GM21619 (cell line): ENCODE data around the gene ALG1.
"Not testable (repeated sequence)": the region's sequence is repeated elsewhere in the genome, so short reads cannot be mapped to it uniquely, and the experiment has no call there.

Experiments
- ATAC-seq: cut with Tn5 transposase; IDR thresholded peaks from one replicate; pipeline ENCODE4 v1.9.1; 2021; ENCODE audit not compliant: unreplicated experiment

ALG1 gene

DNA sequence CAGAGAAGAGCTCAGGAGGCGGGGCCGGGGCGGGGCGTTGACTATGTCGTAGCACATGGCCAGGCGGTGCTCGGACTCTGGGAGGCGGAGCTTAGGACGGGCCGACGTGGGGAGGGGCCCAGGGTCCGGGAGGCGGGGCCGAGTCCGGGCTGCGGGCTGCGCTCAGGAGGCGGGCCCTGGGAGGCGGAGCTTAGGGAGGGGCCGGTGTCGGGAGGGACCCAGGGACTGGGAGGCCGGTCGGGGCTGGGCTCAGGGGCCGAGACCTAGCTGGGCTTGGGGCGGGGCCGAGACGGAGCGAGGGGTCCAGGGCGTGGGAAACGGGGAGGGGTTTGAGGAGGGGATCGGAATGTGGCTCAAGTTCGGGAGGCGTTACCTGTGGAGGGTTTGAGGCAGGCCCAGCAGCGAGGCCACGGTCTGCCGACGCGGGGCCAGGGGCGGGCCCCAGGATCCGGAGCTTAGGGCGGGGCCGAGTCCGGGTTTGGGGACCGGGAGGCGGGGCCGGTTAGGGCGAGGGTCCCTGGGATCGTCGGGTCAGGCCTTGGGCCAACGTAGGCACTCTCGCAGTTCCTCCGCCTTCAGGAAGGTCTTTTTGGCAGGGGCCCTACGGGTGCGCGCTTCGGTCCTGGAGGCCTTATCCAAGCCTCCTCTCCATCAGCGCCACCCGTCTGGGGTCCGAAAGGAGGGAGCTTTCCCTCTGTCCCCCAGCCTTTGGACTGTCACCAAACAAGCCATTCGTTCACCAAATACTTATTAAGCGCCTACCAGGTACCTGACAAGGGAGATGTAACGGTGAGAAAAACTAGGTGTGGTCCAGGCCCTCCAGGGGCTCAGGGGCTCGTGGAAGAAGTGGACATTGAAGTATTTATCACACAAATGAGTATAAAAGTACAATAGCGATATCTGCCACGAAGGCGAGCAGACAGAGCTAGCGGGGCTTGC, 26.8 kb downstream of the ALG1 start:
- not testable (repeated sequence) for ATAC-seq

DNA sequence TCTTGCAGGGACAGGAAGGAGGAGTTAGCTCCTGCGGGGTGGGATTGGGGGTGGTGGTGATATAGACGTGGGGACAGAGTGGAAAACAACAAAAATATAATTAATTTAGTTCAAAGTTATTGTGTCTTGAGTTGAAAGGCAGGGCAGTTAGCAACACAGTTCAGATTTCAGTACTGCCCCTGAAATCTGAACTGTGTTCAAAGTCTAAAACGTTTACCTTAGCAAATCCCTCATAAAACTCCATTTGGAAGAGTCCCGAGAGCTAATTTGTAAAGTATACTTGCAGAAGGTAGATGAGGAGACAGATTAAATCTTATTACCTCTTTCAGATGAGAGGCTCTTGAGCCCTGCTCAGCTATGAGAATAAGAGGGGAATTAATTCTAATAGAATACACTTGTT, 27.5 kb downstream of the ALG1 start:
- not testable (repeated sequence) for ATAC-seq

DNA sequence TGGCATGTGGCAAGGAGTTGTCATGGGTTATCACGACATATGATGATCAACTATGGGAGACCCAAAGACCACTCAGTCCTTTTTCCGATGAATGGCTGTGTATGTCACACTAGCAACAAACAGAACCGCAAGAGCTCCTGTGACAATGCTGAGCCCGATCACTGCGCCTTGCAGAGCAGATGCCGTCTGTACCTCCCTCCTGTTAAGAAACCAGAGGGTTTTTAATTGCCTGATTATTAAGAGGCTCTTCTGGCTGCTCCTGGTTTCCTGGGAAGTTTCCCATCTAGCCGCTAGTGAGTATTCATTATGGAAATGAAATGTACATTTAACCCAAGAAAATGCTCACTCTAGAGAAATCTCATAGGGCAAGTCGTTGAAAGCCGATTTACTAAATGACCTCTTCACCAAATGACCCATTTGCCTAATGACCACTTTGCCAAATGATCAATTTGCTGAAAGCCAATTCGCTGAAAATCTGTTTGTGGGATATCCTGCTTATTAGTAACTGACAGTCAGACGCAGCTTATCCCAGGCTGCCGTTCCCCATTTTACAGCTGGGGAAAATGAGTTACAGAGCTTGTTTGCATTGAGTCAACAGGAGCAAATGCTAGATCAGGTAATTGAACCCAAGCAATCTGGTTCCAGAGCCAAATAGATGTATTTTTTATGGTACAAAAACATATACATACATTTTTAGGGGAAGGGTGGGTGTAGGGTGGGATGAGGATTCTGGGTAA, 31.8 kb downstream of the ALG1 start:
- ATAC-seq, result not testable (repeated sequence)

DNA sequence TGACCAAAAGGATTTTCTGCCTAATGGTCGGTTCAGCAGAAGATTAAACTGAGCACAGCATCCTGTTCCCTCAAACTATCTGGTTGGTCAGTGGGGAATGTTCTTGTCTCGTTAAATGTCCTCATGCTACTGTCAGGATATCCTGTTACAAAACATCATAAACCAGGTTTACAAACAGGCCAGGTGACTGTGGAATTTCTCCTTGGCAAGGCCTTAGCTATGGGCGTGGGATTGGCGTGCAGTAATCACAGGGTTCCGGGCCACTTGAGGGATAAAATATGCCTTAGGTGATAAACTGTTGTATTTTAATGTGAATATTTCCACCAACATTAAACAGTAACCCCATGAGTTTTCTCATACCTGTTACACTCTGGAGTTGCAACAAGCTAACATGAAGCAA, 33.4 kb downstream of the ALG1 start:
- ATAC-seq, result not testable (repeated sequence)

DNA sequence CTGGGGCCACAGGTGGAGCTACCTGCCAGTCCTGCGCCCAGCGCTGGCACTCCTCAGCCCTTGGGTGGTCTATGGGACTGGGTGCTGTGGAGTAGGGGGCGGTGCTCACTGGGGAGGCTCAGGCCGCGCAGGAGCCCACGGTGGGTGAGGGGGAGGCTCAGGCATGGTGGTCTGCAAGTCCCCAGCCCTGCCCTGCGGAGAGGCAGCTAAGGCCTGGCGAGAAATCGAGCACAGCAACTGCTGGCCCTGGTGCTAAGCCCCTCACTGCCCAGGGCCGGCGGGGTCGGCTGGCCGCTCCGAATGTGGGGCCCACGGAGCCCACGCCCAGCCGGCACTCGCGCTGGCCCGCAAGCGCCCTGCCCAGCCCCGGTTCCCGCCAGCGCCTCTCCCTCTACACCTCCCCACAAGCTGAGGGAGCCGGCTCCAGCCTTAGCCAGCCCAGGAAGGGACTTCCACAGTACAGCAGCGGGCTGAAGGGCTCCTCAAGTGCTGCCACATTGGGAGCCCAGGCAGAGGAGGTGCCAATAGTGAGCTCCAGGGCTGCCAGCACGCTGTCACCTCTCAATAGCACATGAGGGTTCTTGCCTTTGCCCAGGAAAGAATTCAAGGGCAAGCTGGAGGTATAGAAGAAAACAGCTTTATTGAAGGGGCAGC, 37.0 kb downstream of the ALG1 start:
- no peak for ATAC-seq

DNA sequence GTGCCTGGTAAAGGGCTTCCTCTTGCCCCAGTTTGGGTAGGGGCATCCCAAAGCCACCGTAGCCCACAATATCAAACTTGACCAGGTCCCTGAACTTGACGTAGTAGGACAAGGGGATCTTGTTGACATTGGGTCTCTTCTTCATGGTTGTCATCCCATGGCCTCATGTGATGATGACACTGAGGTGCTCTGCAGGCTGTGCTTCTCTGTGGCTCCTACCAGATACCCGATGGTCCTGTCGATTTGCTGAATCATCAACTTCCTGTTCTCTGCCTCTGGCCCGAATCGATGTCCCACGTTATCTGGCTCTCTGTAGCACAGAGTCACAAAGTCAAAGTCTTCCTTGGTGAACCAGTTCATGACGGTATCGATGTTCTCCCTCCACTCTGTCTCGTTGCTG, 39.3 kb downstream of the ALG1 start:
- not testable (repeated sequence) for ATAC-seq

DNA sequence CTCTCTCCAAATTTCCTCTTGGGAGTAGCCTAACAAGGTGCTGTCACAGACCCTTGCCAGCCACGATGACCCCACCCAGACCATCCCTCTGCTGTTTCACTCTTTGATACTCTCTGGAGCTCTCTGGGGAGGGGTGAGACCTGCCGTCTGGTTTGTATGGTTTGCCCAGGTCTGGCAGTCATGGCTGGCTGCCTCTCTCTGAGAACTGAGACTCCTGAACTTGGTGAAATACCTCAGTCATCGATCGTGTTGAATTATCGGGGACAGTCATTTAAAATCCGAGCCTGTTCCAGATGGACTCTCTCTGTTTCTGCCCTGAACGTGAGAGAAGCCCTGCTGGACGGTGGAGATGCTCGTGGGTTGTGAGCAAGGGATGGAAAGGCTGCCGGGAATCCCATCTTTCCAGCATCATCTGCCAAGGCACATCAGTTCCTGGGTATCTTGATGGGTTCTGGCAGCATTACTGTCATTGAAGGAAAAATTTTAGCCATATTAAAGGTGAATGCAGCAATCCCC, 45.2 kb downstream of the ALG1 start:
- not testable (repeated sequence) for ATAC-seq

DNA sequence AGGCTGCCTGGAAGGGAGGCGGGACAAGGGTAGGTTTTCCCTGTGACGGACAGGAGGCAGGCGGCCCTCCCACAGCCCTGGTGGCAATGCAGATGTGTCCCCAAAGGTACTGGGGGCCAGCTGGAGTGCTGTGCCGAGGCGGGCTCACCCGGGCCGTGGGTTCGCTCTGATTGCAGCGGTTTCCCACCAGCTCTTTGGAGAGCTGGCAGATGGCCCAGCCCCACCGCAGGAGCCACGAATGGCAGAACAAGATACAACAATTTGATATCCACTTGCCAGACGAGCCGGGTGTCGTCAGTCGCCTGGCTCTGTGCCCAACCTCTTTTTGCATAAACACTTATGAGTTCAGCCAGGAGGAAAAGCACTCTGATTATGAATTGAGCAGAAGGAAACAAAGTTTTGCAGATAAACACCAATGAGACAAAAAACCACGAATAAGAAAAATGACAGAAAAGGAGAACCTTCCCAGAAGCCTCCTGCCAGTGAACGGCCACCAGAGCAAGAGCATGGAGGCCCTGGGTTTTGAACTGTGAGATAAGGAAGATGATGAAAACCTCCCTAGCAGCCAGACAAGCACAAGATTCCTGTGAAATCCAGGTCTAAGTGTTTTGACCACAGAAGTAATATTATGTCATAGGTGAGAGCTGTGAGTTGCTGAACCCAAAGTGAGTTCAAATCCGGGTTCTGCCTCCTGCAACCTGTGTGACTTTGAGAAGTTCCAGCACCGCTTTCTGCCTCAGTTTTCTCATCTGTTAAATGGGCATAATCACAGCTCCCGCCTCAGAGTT, 45.9 kb downstream of the ALG1 start:
- not testable (repeated sequence) for ATAC-seq

DNA sequence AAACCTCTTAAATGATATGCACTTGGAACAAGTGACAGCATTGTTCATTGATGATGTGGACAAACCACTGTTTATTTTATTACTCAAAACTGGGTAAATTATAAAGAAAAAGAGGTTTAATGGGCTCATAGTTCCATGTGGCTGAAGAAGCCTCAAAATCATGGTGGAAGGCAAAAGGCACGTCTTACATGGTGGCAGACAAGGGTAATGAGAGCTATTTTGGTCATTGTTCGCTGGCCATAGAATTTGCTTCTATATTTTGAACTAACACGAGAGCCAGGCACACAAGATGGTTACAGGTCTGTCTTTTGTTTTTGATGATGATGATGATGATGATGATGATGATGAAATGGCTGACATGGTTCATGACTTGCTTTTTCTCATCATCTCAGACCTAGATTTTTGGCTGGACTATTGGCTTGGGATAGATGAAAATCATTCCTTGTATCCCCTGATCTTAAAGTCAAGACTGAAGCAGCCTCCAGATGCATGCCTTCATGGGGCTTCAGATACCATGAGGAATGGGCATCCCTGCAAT, 59.9 kb downstream of the ALG1 start:
- not testable (repeated sequence) for ATAC-seq

DNA sequence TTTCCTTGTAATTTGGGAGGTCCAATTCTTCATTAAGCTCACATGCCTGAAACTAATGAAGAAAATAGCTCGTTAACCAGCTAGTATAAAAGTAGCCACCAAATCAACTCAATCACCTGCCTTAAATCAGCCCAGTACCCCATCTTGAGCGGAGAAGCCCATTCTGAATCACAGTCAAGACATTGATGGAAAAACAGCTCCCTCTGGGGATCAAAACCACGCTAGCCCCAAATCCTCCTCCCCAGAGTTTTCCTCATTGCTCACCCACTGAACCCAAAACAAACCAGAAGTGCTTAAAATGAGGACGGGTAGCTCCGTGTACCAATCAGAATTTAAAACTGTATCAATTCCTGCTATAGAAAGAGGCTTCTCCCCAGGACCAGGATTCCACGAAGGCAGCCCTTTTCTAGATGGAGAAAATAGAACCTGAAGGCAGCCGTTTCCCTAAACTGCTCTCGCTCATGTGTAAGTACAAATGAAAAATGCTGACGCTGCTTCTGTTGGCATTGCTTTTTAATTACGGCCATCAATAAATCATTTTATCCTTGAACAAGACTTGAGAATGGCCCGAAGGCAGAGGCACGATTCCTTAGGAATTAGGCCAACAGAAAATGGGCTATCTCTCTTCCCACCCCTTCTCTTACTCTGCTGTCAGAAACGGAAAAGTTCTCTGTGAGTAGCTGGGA, 61.4 kb downstream of the ALG1 start:
- ATAC-seq, result not testable (repeated sequence)

DNA sequence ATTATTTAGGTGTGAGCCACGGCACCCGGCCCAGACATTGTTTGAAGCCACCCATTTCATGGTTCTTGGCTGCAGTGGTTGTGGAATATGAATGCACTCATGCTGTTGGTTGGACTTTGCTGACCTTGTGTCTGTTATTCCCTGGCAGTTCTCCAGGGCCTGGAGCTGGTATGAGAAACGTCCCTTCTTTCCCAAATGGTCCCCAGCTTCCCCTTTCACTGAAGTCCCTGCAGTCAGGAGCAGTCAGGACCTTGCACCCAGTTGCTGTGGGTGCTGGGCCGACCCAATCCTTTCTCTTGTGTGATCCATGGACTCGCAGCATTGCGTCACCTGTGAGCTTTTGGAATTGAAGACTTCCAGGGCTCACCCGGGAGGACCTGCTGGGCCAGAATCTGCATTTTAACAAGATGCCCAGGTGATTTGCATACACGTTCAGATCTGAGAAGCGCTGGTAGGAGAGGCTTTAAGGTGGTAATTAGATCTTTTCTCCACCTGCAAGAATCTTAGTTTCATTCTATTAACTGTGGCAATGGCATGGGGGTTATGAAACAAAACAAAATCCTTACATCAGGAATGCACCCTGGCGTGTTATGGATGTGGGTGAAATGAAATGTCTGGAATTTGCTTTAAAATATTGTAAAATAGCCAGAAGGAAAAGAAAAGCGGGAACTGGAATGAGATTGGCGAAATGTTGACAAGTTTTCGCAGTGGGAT, 63.3 kb downstream of the ALG1 start:
- not testable (repeated sequence) for ATAC-seq
